T-helper 2 cell treated with Interferon-gamma antibody and Interleukin-4, amounts not matched to agents 100 ng/mL and 5 ng/mL, for 36 hours (primary cell): ENCODE measurements around the gene DPY19L3. TPM values are rescaled to one million over a fixed set of nuclear protein-coding genes. Genes with fewer than 3 reads are reported as not detected.
"Not testable (repeated sequence)": the region's sequence is repeated elsewhere in the genome, so short reads cannot be mapped to it uniquely, and the experiment has no call there.

ENCODE experiments used
- intact Hi-C: fragments of 100-400 bp; cut with micrococcal nuclease; formaldehyde crosslinking; loops from one replicate; pipeline ENCODE4 v1.15.1; 2023
- total RNA-seq: library from RNA; stranded (reverse); gene quantifications from 2 replicates; pipeline ENCODE4 v1.2.3, GENCODE V29; 2022

The DPY19L3 gene
- total RNA-seq, 1 donor from 2014 or later, result 11.3 TPM

- intact Hi-C loops, result no loop called here
Measured at GRCh38 chr19:32392901-32393300, 12.7 kb upstream of the DPY19L3 start.

- intact Hi-C loops, result no loop called here
Measured at GRCh38 chr19:32396046-32396652, 9.4 kb upstream of the DPY19L3 start.

- intact Hi-C loops, result no loop called here
Measured at GRCh38 chr19:32397671-32398101, 7.9 kb upstream of the DPY19L3 start.

- intact Hi-C loops, result no loop called here
Measured at GRCh38 chr19:32401992-32402391, 3.6 kb upstream of the DPY19L3 start.

- intact Hi-C loops, result no loop called here
Measured at GRCh38 chr19:32403291-32403995, 2.1 kb upstream of the DPY19L3 start.

GRCh38 chr19:32404213-32404932 lies 1.2 kb upstream of the DPY19L3 start:
- intact Hi-C loops, result no loop called here

- intact Hi-C loops, result loop anchor here (1.0 kb wide), 3 partner anchors 60 to 270 kb away; partner anchors contain the start of genes ANKRD27, PDCD5, RGS9BP and ZNF507
Measured at GRCh38 chr19:32404933-32405430, 588 bp upstream of the DPY19L3 start.

GRCh38 chr19:32406161-32407003 lies 812 bp downstream of the DPY19L3 start:
- intact Hi-C loops, result no loop called here

GRCh38 chr19:32407004-32407992 lies 1.7 kb downstream of the DPY19L3 start:
- intact Hi-C loops, result no loop called here

- intact Hi-C loops, result no loop called here
Measured at GRCh38 chr19:32415246-32415645, 9.7 kb downstream of the DPY19L3 start.

GRCh38 chr19:32415669-32416068 lies 10.1 kb downstream of the DPY19L3 start:
- intact Hi-C loops, result no loop called here

- intact Hi-C loops, result no loop called here
Measured at GRCh38 chr19:32416749-32417456, 11.3 kb downstream of the DPY19L3 start.

GRCh38 chr19:32418155-32418554 lies 12.6 kb downstream of the DPY19L3 start:
- intact Hi-C loops, result no loop called here

GRCh38 chr19:32421589-32422361 lies 16.2 kb downstream of the DPY19L3 start:
- intact Hi-C loops, result no loop called here

GRCh38 chr19:32422435-32422834 lies 16.9 kb downstream of the DPY19L3 start:
- intact Hi-C loops, result no loop called here

- intact Hi-C loops, result not testable (repeated sequence)
Measured at GRCh38 chr19:32423944-32424343, 18.4 kb downstream of the DPY19L3 start.

GRCh38 chr19:32427536-32427935 lies 22.0 kb downstream of the DPY19L3 start:
- intact Hi-C loops, result no loop called here

GRCh38 chr19:32436692-32437091 lies 31.1 kb downstream of the DPY19L3 start:
- intact Hi-C loops, result no loop called here

- intact Hi-C loops, result no loop called here
Measured at GRCh38 chr19:32437096-32437495, 31.5 kb downstream of the DPY19L3 start.
